ENCODE results near the gene TDRD12.
"Not testable (repeated sequence)": the region's sequence is repeated elsewhere in the genome, so short reads cannot be mapped to it uniquely, and the experiment has no call there.

The TDRD12 gene

DNA sequence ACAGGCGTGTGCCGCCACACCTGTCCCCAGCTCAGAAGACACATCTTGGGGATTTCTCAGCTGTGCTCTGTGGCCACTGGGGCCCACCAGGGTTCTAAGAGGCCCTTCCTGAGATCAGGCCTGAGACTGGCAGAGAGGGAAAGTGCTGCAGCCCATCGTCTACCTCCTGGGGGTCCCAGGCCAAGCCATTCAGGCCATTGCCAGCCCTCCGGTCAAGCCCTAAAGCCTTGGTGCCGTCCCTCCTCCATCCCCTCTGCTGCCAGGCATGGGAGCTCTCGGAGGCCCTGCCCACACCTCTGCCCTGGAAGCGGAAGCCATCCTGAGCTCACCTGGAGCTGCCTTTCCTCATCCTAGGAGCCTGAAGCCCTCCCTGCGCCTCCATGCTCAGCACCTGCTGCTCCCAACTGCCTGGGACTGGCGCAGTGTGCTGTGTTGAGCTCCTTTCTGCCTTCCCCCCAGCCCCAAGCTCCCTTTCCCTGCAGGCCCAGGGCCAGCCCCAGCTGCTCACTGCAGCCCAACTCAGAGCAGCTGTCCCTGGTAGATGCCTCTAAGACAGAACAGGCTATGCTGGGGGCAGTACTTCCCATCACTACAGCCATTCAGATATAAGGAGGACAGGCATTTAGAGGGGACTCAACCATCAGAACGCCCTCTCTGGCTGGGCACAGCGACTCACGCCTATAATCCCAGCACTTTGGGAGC is 147.1 kb downstream of the TDRD12 start:
- DNase-seq (ENCODE audit: low spot score) = no peak

DNA sequence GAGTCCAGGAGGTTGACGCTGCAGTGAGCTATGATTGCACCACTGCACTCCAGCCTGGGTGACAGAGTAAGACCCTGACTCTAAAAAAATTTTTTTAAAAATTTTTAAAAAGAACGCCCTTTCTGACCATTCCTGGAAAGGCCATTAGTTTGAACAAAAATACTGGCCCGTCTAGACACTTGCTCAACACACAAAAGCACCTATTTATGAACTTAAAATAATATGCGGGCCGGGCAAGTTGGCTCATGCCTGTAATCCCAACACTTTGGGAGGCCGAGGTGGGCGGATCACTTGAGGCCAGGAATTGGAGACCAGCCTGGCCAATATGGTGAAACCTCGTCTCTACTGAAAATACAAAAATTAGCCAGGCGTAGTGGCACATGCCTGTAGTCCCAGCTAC is 147.9 kb downstream of the TDRD12 start:
- not testable (repeated sequence) for DNase-seq (ENCODE audit: low spot score)

DNA sequence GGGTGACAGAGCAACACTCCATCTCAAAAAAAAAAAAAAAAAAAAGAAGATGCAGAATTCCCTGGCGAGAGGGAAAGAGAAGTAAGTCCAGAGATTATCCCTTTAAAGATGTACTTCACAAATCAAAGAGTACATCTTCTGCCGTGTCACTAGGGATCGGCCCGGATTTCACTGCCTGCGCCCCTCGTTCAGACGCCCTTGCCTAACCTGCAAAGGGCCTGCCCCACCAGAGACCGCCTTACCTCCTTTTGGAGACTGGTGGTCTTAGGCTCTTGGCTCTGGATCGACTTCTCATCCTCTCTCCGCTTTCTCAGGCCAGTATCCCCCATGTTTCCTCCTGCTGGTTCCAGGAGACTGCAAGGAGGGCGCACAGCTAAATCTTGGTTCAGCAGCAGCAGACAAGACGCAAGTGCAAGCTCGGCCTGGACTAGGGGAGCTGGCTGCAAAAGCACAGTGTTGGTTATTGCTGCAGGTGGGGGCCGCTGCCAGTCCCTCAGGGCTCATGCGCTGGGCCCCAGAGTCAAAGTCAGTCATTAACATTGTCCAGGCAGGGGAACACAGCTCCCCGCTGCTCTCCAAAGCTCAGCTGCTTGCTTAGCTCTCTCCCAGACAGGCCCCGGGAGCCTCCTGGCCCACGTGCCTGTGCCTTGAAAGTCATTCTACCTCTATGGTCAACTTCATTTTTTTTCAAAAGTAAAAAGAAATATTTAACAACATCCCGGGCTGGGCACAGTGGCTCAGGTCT is 148.8 kb downstream of the TDRD12 start:
- no peak for DNase-seq (ENCODE audit: low spot score)

DNA sequence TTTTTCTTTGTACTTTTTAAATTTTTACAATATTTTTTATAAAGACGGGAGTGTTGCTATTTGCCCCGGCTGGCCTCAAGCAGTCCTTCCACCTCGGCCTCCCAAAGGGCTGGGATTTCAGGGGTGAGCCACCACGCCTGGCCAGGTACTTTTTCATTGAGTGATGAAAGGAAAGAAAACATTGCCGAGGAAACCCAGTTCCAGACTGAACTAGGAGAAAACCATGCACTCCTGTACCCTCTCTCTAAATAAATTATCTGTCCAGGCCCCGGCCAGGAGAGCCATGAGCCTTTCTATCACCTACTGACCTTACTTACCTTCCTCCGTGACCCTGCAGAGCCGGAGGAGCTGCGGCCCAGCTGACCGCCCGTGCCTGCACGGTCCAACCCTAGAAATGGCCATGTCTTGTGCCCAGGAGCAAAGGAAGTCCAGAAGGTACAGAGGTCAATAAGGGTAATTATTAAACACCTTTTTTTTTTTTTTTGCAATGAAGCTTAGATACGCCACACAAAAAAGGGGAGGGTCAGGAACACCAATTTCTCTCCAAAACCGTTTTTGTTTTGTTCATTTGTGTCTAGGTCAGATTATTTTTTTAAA is 149.9 kb downstream of the TDRD12 start, which contains the start of gene SLC7A9:
Gene SLC7A9, minus strand, starts transcription at position 399 of the 597 bp plus-strand sequence. CDS start 1,233 bp downstream, outside the sequence.
- no peak for DNase-seq (ENCODE audit: low spot score)

DNA sequence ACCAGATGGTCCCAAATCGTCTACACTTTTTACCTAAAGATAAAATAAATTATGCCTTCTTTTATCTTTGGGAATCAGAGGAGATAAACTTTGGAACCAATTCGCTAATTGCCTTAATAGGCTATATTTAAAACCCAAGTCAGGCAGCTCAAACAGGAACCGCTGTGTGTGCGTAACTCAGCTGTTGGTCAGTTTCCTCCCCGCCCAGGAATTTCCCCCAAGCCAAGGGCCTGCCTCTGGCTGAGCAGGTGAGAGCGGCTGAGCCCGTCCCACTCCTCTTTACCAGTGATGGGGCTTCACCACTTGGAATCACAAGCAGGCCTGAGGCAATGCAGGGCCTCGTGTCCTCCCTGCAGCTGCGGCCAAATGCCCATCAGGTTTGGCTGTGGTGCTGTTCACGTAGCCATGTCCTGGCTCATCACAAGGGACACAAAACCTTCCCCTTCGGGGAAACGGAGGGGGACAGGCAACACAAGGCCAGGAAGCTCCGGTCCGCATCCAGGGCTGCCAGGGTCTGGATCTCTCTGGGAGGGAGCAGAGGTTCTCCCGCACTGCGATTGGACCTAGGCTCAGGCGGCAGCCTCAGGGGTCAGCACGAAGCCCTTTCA is 150.5 kb downstream of the TDRD12 start:
- DNase-seq (ENCODE audit: low spot score) = peak; percentile 60

DNA sequence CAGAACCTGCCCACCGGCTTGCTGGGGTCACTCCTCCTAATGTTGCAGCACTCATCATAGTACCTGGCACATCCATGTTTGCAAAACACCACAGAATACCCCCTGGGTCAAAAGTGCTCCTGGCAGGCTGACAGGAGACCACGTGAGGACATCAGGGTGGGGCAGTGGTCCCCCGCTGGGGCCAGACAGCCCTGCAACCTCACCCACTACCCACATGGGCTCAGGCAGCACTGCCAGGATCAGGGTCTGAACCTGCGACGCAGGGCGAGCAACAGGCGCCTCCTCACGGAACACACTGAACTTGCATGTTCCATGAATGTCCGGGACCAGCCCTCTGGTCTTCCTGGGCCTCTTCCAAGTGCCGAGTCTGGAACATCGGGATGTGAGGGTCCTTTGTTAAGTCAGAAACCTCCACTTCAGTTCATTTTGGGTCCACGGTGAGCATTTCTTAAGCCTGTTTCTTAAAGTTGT is 151.4 kb downstream of the TDRD12 start:
- no peak for DNase-seq (ENCODE audit: low spot score)

DNA sequence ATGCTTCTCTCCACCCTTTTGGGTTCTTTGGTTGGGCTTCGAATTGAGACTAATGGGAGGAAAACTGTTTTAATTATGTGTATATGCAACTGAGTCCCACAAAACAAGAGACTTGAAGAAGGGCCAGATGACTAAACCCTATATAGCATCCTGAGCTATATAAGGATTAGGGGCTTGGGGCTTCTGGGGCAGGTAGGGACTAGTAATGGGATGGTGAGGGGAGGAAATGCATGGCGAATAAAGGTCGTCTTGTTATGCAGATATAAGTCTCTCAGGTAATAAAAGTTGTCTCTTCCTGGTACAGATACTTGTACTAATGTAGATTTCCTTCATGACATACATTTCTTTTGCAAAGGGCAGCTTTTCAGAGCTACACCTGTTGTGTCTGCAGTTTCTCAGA is 152.8 kb downstream of the TDRD12 start:
- no peak for DNase-seq (ENCODE audit: low spot score)

DNA sequence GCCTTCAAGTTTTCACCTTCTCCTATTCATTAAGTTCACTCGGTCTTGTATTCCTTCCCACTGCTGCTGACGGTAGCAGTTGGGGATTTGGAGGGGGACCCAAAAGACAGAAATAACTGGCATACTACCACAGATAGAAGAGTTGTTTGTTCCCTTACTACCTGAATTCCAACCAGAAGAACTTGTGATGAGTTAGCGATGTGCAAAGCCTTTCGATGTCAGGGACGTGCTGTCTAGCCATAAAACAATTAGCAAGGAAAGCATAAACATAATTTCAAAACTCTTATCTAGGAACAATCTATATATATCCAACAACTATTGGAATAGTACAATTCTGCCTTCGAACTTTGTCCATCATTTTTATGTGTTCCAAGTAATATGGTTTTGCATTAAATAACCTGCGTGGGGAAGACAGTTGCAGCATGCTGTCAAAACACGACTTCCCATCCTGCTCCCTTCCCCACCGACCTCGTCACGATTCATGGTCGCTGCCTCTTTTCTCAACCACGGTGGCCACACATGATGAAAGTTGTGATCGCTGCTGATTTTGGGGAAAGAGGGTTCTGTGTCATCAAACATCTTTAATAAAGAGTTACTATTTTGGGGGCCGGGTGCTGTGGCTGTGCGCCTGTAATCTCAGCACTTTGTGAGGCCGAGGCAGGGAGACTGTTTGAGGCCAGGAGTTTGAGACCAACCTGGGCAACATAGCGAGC is 153.8 kb downstream of the TDRD12 start:
- no peak for DNase-seq (ENCODE audit: low spot score)

DNA sequence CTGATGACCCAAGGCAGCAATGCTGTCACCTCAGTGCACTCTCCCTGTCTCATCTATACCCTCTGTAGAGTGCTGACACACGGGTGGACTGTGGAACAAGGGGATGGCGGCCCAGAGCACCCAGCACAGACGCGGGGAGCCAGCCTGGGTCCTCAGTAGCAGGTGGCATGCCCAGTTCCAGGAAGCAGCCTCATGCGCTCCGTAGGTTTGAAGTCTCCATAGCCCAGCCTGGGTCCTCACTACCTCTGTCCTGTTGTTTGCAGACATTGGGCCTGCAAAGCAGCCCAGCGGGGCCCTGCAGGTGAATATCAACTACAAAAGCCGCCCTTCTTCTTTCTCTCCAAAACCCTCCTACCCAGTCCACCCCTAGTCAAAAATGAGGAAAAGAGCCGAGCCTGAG is 155.0 kb downstream of the TDRD12 start:
- no peak for DNase-seq (ENCODE audit: low spot score)

DNA sequence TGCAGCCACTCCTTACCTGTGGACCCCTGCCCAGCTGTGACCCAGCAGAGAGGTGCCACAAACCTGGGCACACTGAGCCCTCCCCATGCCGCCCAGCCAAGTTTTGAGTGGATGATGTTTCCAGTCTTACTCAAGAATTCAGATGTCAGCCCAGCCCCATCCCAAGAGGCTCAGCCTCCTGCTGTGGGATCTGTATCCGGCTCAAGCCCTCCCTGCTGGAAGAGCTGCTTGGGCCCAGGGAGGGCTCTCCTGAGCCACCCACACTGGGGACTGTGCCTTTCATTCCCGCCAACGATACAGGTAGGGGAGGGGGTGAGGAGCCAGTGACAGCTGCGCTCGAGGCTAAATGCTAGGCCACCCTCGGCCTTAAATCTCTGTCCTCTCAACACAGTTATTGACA is 155.9 kb downstream of the TDRD12 start:
- DNase-seq (ENCODE audit: low spot score) = peak; percentile 37

DNA sequence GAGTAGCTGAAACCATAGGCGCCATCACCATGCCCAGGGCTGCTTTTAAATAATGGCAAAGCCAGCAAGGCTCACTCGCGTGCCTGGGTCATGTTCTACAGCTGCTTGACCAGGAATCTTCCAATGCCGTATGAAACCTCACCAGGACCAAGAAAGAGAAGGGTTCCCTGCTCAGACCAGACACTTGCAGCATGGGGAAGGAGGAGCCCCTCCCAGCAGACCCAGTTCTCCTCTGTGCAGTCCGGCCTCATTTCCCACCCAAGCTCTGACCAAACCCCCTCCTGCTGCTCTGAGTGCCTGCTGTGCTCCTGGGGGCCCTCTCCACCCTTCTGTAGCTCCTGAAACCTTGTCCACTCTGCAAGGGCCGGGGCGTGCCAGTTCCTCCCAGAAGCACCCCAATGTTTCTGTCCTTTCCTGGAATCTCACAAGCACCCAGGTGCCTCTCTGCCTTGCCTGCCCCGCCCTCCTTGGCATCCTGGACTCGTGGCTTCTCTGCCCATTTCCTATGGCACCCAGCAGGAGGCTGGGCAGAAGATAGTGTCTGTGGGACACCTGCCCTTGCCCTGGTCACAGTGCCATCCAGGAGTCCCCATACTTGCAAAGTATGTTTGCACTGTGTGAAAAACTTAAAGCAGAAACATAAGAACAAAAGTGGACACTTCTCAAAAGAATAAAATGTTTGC is 156.8 kb downstream of the TDRD12 start:
- no peak for DNase-seq (ENCODE audit: low spot score)

DNA sequence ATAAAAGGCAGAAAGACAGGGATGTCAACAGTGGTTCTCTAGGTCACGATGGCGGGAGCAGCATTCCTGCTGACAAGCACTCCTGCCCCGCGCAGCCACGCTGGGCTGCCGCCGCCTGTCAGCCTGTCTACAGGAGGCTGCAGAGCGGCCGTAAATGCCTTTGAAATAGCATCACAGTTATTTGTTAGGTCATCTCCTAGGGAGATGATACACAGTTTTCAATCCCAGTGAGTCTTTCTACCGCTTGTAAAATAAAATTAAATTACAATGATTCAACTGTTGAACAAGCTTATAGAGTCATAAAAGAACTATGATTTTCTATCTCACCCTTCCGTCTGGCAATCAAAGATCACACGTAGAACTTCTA is 157.3 kb downstream of the TDRD12 start:
- DNase-seq (ENCODE audit: low spot score) = no peak
